CD14-positive monocyte (primary cell): ENCODE results near the gene YOD1. TPM values are rescaled to one million over a fixed set of nuclear protein-coding genes. Genes with fewer than 3 reads are reported as not detected.

Experiments used
- DNase-seq, 3 donors: peaks; one replicate each; pipeline ENCODE4 v3.0.0-alpha.2; 2011 to 2022
- H2AFZ ChIP-seq: 2 replicates; pipeline ENCODE4 v1.6.0; 2012; ENCODE audit warnings: mild to moderate bottlenecking, low read depth, low read length, inconsistent platforms; ENCODE audit not compliant: insufficient read depth, poor library complexity, severe bottlenecking
- H3K27ac ChIP-seq, 2 donors: 1 replicate in 1 of 2; 2 replicates in 1 of 2; pipeline ENCODE4 v1.5.1; 2012 to 2013; ENCODE audit warnings: low read length in 2 of 2, control low read depth in 1 of 2, inconsistent platforms in 1 of 2, low read depth in 1 of 2, mild to moderate bottlenecking in 1 of 2
- H3K27me3 ChIP-seq, 2 donors: one replicate each; pipeline versions ENCODE4 v1.6.0 to v1.6.1; 2011 to 2013; ENCODE audit warnings: low read length in 2 of 2; ENCODE audit not compliant: control insufficient read depth in 2 of 2, insufficient read depth in 2 of 2
- H3K36me3 ChIP-seq, 2 donors: replicated peaks in 1 of 2; 1 replicate in 1 of 2; 2 replicates in 1 of 2; pipeline versions ENCODE4 v1.5.1 to v1.6.1; 2012 to 2013; ENCODE audit warnings: low read length in 2 of 2, control low read depth in 1 of 2, inconsistent platforms in 1 of 2, mild to moderate bottlenecking in 1 of 2; ENCODE audit not compliant: insufficient read depth in 2 of 2, control insufficient read depth in 1 of 2
- H3K4me1 ChIP-seq, 2 donors: 1 replicate in 1 of 2; 2 replicates in 1 of 2; pipeline versions ENCODE4 v1.5.1 to v1.6.1; 2012 to 2013; ENCODE audit warnings: low read length in 2 of 2, control low read depth in 1 of 2, inconsistent platforms in 1 of 2, mild to moderate bottlenecking in 1 of 2, moderate library complexity in 1 of 2; ENCODE audit not compliant: insufficient read depth in 2 of 2, control insufficient read depth in 1 of 2
- H3K4me2 ChIP-seq: replicated peaks from 2 replicates; pipeline ENCODE3; 2012; ENCODE audit warnings: low read length, moderate library complexity, mild to moderate bottlenecking; ENCODE audit not compliant: poor library complexity, severe bottlenecking; ENCODE audit errors: extremely low read depth
- H3K4me3 ChIP-seq, 3 experiments: fragments of 200-600 bp in 1 of 3; sonication (generic) in 1 of 3; replicated peaks in 1 of 3; 1 replicate in 2 of 3; 2 replicates in 1 of 3; pipeline ENCODE4 v1.5.1; 2011 to 2013; ENCODE audit warnings: low read length in 3 of 3, mild to moderate bottlenecking in 3 of 3, control low read depth in 2 of 3, low read depth in 2 of 3, inconsistent platforms in 1 of 3, moderate library complexity in 1 of 3
- H3K79me2 ChIP-seq: 2 replicates; pipeline ENCODE4 v1.6.0; 2012; ENCODE audit warnings: mild to moderate bottlenecking, control low read depth, inconsistent platforms, low read length, moderate library complexity; ENCODE audit not compliant: insufficient read depth
- H3K9ac ChIP-seq: 2 replicates; pipeline ENCODE4 v1.6.0; 2017; ENCODE audit warnings: low read length, mild to moderate bottlenecking; ENCODE audit not compliant: insufficient read depth, poor library complexity, severe bottlenecking
- H3K9me3 ChIP-seq, 2 donors: replicated peaks in 1 of 2; 1 replicate in 1 of 2; 2 replicates in 1 of 2; pipeline versions ENCODE4 v1.5.1 to v1.6.1; 2012 to 2013; ENCODE audit warnings: low read length in 2 of 2, control low read depth in 1 of 2; ENCODE audit not compliant: control insufficient read depth in 1 of 2, insufficient read depth in 1 of 2
- H4K20me1 ChIP-seq: 2 replicates; pipeline ENCODE4 v1.6.0; 2012; ENCODE audit warnings: mild to moderate bottlenecking, low read length, control low read depth, moderate library complexity; ENCODE audit not compliant: insufficient read depth
- H3K27ac Mint-ChIP-seq, 7 donors: one replicate each; pipeline ENCODE4 v1.8.0; 2020; ENCODE audit warnings: mild to moderate bottlenecking in 7 of 7, mixed read lengths in 7 of 7, moderate library complexity in 6 of 7, inconsistent platforms in 2 of 7
- H3K27me3 Mint-ChIP-seq, 3 donors: one replicate each; pipeline ENCODE4 v1.8.0; 2021 to 2022; ENCODE audit warnings: low read depth in 3 of 3, mild to moderate bottlenecking in 3 of 3, mixed read lengths in 3 of 3, moderate library complexity in 3 of 3, inconsistent platforms in 1 of 3
- H3K36me3 Mint-ChIP-seq, 2 donors: one replicate each; pipeline ENCODE4 v1.8.0; 2020; ENCODE audit warnings: mixed read lengths in 2 of 2, inconsistent platforms in 1 of 2, mild to moderate bottlenecking in 1 of 2
- H3K4me1 Mint-ChIP-seq: one replicate; pipeline ENCODE4 v1.8.0; 2020; ENCODE audit warnings: mild to moderate bottlenecking, mixed read lengths
- H3K4me3 Mint-ChIP-seq, 2 donors: one replicate each; pipeline ENCODE4 v1.8.0; 2020; ENCODE audit warnings: mild to moderate bottlenecking in 2 of 2, mixed read lengths in 2 of 2, moderate library complexity in 1 of 2
- H3K9me3 Mint-ChIP-seq, 7 donors: one replicate each; pipeline ENCODE4 v1.8.0; 2020 to 2022; ENCODE audit warnings: mixed read lengths in 7 of 7, mild to moderate bottlenecking in 6 of 7, moderate library complexity in 6 of 7, inconsistent platforms in 2 of 7
- CTCF ChIP-seq: fragments of 200-600 bp; IDR thresholded peaks from one replicate; pipeline ENCODE4 v1.8.0; 2022; ENCODE audit warnings: antibody characterized with exemption, mild to moderate bottlenecking
- WGBS: methylation state at CpG from one replicate; pipeline ENCODE4 v1.1.5; 2013; ENCODE audit warnings: missing lambda C conversion rate; ENCODE audit not compliant: insufficient coverage; 5-methylcytosine and 5-hydroxymethylcytosine counted together
- intact Hi-C, 2 donors: fragments of 100-400 bp; cut with micrococcal nuclease; formaldehyde crosslinking; loops; one replicate each; pipeline versions ENCODE4 v1.15.0 to v1.15.1; 2023
- polyA plus RNA-seq, 3 donors: library from polyadenylated mRNA; depleted of rRNA in 1 of 3; unstranded in 2 of 3; stranded (reverse) in 1 of 3; fragments of 300-500 nt in 2 of 3; fragments of >200 nt in 1 of 3; fragmentation: Illumina TruSeq in 2 of 3; gene quantifications; 1 replicate in 2 of 3; 2 replicates in 1 of 3; pipeline ENCODE4 v1.2.3, GENCODE V29; 2012 to 2021

YOD1 gene
- polyA plus RNA-seq, 3 donors, result 1.6 to 8.2 (median 1.7) TPM

GRCh38 chr1:207021139-207021861 is 29.7 kb downstream of the YOD1 start:
- H3K4me1 Mint-ChIP-seq, result peaks cover 44% of the 10 kb centered on the region
- no peak for TF ChIP-seq CTCF
- no peaks in the 10 kb centered on the region for H3K9me3 ChIP-seq
- H3K36me3 Mint-ChIP-seq, result peaks cover 0 to 2% of the 10 kb centered on the region in 2 donors
- H3K4me3 Mint-ChIP-seq, result peak overlapping the region in 1 of 2 donors; percentile 51
- intact Hi-C loops, result no loop called here
- no peaks in the 10 kb centered on the region for H3K79me2 ChIP-seq
- peaks cover 20 to 23% of the 10 kb centered on the region in 2 donors for H3K4me1 ChIP-seq
- no peak overlapping the region for H3K27ac ChIP-seq
- no peak overlapping the region for H3K4me3 ChIP-seq
- no peaks in the 10 kb centered on the region for H3K36me3 ChIP-seq
- DNase-seq, result no peak
- H4K20me1 ChIP-seq, result no peaks in the 10 kb centered on the region
- peaks cover 0 to 2% (median 0%) of the 10 kb centered on the region in 7 donors for H3K9me3 Mint-ChIP-seq
- no peak overlapping the region for H3K9ac ChIP-seq
- no peaks in the 10 kb centered on the region for H3K27me3 ChIP-seq
- peak overlapping the region in 2 of 7 donors; percentile 3 to 67 for H3K27ac Mint-ChIP-seq
- H3K4me2 ChIP-seq, result no peak overlapping the region
- no peak overlapping the region for H2AFZ ChIP-seq
- 93% methylated on average over 6 of the region's 8 CpGs for WGBS
- H3K27me3 Mint-ChIP-seq, result peaks cover 0 to 2% (median 0%) of the 10 kb centered on the region in 3 donors

GRCh38 chr1:207020709-207021107 is 30.3 kb downstream of the YOD1 start:
- H3K36me3 Mint-ChIP-seq, result peaks cover 0 to 2% of the 10 kb centered on the region in 2 donors
- Histone ChIP-seq H3K9me3 (no peaks in the 10 kb centered on the region), H3K4me3 (no peak overlapping the region), H3K36me3 (no peaks in the 10 kb centered on the region), H3K4me2 (no peak overlapping the region), H3K79me2 (no peaks in the 10 kb centered on the region), H3K27me3 (no peaks in the 10 kb centered on the region), H3K4me1 (peaks cover 20 to 23% of the 10 kb centered on the region in 2 donors), H4K20me1 (no peaks in the 10 kb centered on the region), H3K9ac (no peak overlapping the region), H2AFZ (no peak overlapping the region), H3K27ac (no peak overlapping the region)
- peak overlapping the region in 1 of 7 donors; percentile 67 for H3K27ac Mint-ChIP-seq
- peak in 2 of 3 donors; percentile 16 to 53 for DNase-seq
- peaks cover 0 to 2% (median 0%) of the 10 kb centered on the region in 3 donors for H3K27me3 Mint-ChIP-seq
- intact Hi-C loops, result no loop called here
- peaks cover 46% of the 10 kb centered on the region for H3K4me1 Mint-ChIP-seq
- 100% methylated on average over 1 of the region's 4 CpGs for WGBS
- H3K4me3 Mint-ChIP-seq, result peak overlapping the region in 1 of 2 donors; percentile 51
- TF ChIP-seq CTCF, result no peak
- peaks cover 0 to 2% (median 0%) of the 10 kb centered on the region in 7 donors for H3K9me3 Mint-ChIP-seq
